Neuronal stem cell (in vitro differentiated cells): Measurements from ENCODE around the gene PTPRE.

Experiments used
- DNase-seq: peaks from one replicate; pipeline ENCODE4 v3.0.0-alpha.2; 2013; ENCODE audit warnings: low spot score
- H2AFZ ChIP-seq: one replicate; pipeline ENCODE4 v1.6.1; 2013; ENCODE audit warnings: mild to moderate bottlenecking, low read length, inconsistent platforms
- H2AK5ac ChIP-seq: 2 replicates; pipeline ENCODE4 v1.6.1; 2013; ENCODE audit warnings: low read depth, mild to moderate bottlenecking, inconsistent platforms, low read length, moderate library complexity, mixed read lengths
- H2BK120ac ChIP-seq: 2 replicates; pipeline ENCODE4 v1.6.1; 2013; ENCODE audit warnings: low read depth, mild to moderate bottlenecking, inconsistent platforms, low read length, moderate library complexity, mixed read lengths
- H2BK12ac ChIP-seq: one replicate; pipeline ENCODE4 v1.6.1; 2013; ENCODE audit warnings: low read length, inconsistent platforms
- H2BK15ac ChIP-seq: 2 replicates; pipeline ENCODE4 v1.6.1; 2013; ENCODE audit warnings: mild to moderate bottlenecking, low read length, inconsistent platforms, mixed read lengths
- H2BK5ac ChIP-seq: one replicate; pipeline ENCODE4 v1.6.1; 2013; ENCODE audit warnings: inconsistent platforms, mild to moderate bottlenecking, low read length, moderate library complexity
- H3K14ac ChIP-seq: one replicate; pipeline ENCODE4 v1.6.1; 2013; ENCODE audit warnings: low read length, inconsistent platforms
- H3K18ac ChIP-seq: 2 replicates; pipeline ENCODE4 v1.6.1; 2013; ENCODE audit warnings: low read length, inconsistent platforms
- H3K23ac ChIP-seq: 2 replicates; pipeline ENCODE4 v1.6.1; 2013; ENCODE audit warnings: low read depth, mild to moderate bottlenecking, mixed read lengths, low read length, inconsistent platforms; ENCODE audit not compliant: poor library complexity
- H3K27ac ChIP-seq: replicated peaks from 3 replicates; pipeline ENCODE4 v1.5.1; 2013; ENCODE audit warnings: low read length, inconsistent platforms
- H3K27me3 ChIP-seq, 3 experiments: 2 replicates each; pipeline ENCODE4 v1.6.1; 2013; ENCODE audit warnings: low read length in 3 of 3, mild to moderate bottlenecking in 2 of 3, inconsistent platforms in 1 of 3, low read depth in 1 of 3, mixed read lengths in 1 of 3, moderate library complexity in 1 of 3; ENCODE audit not compliant: control insufficient read depth in 3 of 3, insufficient read depth in 3 of 3
- H3K36me3 ChIP-seq, 2 donors: replicated peaks in 1 of 2; 2 replicates each; pipeline ENCODE4 v1.6.1; 2013; ENCODE audit warnings: low read length in 2 of 2; ENCODE audit not compliant: control insufficient read depth in 2 of 2, insufficient read depth in 2 of 2
- H3K4ac ChIP-seq: 2 replicates; pipeline ENCODE4 v1.6.1; 2013; ENCODE audit warnings: inconsistent platforms, mild to moderate bottlenecking, low read length, moderate library complexity
- H3K4me1 ChIP-seq, 2 donors: 1 replicate in 1 of 2; 2 replicates in 1 of 2; pipeline ENCODE4 v1.6.1; 2013; ENCODE audit warnings: low read length in 2 of 2, low read depth in 1 of 2; ENCODE audit not compliant: control insufficient read depth in 2 of 2, insufficient read depth in 1 of 2
- H3K4me2 ChIP-seq: one replicate; pipeline ENCODE4 v1.6.1; 2013; ENCODE audit warnings: mild to moderate bottlenecking, low read length, inconsistent platforms; ENCODE audit not compliant: insufficient read depth, poor library complexity, severe bottlenecking
- H3K4me3 ChIP-seq, 2 donors: 2 replicates each; pipeline ENCODE4 v1.5.1; 2013; ENCODE audit warnings: low read length in 2 of 2, mild to moderate bottlenecking in 2 of 2, inconsistent platforms in 1 of 2, moderate library complexity in 1 of 2
- H3K79me1 ChIP-seq: one replicate; pipeline ENCODE4 v1.6.1; 2013; ENCODE audit warnings: low read depth, mild to moderate bottlenecking, inconsistent platforms, low read length, moderate library complexity
- H3K9ac ChIP-seq: one replicate; pipeline ENCODE4 v1.6.1; 2013; ENCODE audit warnings: mild to moderate bottlenecking, low read depth, low read length, inconsistent platforms; ENCODE audit not compliant: poor library complexity
- H3K9me3 ChIP-seq, 2 donors: replicated peaks in 1 of 2; 2 replicates each; pipeline versions ENCODE3 to v1.6.1; 2013; ENCODE audit warnings: low read length in 2 of 2, mild to moderate bottlenecking in 2 of 2, inconsistent platforms in 1 of 2, low read depth in 1 of 2, mixed read lengths in 1 of 2, moderate library complexity in 1 of 2; ENCODE audit not compliant: control insufficient read depth in 2 of 2, insufficient read depth in 1 of 2
- H4K8ac ChIP-seq: one replicate; pipeline ENCODE4 v1.6.1; 2013; ENCODE audit warnings: low read depth, mild to moderate bottlenecking, inconsistent platforms, low read length, moderate library complexity
- H4K91ac ChIP-seq: one replicate; pipeline ENCODE4 v1.6.1; 2013; ENCODE audit warnings: low read length, low read depth, mild to moderate bottlenecking, inconsistent platforms; ENCODE audit not compliant: poor library complexity
- WGBS, 2 donors: extraction: QIAGEN DNeasy Blood & Tissue Kit; methylation state at CpG; one replicate each; pipeline ENCODE4 v1.1.7; 2013; ENCODE audit warnings: missing lambda C conversion rate in 2 of 2, mixed read lengths in 1 of 2; ENCODE audit not compliant: insufficient read length in 2 of 2, insufficient replicate concordance in 1 of 2; ENCODE audit errors: extremely low coverage in 2 of 2; 5-methylcytosine and 5-hydroxymethylcytosine counted together

PTPRE gene

DNA sequence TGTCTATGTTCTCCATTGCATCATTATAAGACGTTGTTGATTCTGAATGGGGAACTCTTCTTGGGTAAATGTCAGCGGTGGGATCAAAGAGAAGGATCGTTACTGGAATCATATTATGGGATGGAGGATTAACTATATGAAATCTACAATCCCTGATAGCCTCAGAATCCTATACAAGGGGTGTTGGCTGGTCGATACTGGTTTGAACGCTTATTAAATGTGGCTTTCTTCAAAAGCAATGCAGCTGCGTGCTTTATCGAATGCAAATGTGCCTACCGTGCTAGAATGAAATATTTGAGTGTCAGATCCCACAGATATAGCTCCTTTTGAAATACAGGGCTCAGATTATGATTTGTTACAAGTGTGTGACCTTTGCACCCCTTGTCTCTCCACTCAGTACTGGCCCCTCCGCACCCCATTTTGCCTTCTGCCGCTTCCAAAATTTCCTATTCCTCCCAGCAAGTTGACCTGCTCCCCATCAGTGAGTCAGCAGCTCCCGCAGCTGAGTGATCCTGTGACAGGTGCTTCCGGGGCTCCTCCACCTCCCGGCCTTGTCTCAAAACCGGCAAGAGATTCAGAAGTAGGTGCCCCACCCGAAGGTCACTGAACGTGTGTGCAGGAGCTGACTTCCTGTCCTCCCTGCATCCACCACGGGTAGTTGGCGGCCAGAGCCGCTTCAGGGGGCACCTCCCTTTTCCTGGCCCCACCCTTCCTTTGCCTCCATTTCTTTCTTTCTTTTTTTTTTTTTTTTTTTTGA, 76.6 kb downstream of the PTPRE start:
- H3K4ac ChIP-seq: no peak overlapping the region
- DNase-seq: no peak

DNA sequence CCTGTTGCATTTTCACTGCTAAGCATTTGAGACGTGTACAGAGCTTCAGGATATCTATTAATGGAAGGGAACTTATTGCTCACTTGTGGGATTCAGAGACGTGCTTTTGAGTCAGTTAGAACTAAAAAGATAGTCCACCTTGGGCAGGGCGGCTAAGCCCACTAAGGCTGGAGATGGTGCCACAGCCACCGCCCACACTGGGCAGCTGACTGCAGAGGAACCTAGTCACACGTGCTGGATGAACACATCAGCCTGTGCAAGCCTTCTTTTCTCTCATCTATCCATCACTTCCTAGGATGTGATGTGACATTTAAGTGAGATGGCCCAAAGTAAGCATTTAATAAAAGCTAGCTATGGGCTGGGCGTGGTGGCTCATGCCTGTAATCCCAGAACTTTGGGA, 78.0 kb downstream of the PTPRE start:
- DNase-seq: no peak
- Histone ChIP-seq H3K18ac (no peak overlapping the region), H3K27me3 (no peaks in the 10 kb centered on the region), H2BK15ac (no peak overlapping the region), H3K4me3 (no peak overlapping the region), H2AFZ (no peak overlapping the region), H3K9me3 (no peaks in the 10 kb centered on the region), H4K8ac (no peak overlapping the region), H2BK120ac (no peak overlapping the region), H3K27ac (no peak overlapping the region), H2BK12ac (no peak overlapping the region), H2BK5ac (no peak overlapping the region), H3K4me2 (no peak overlapping the region), H4K91ac (no peak overlapping the region), H3K9ac (no peak overlapping the region), H3K4ac (no peak overlapping the region), H3K14ac (no peak overlapping the region), H2AK5ac (no peak overlapping the region), H3K79me1 (no peaks in the 10 kb centered on the region), H3K4me1 (no peaks in the 10 kb centered on the region), H3K36me3 (no peaks in the 10 kb centered on the region), H3K23ac (no peak overlapping the region)
- WGBS, 2 donors: no CpG with 5 or more reads among the region's 6 CpGs

More for the DNA sequence above, 76.6 kb downstream of the PTPRE start:
- H3K36me3 ChIP-seq: no peaks in the 10 kb centered on the region
- H3K4me1 ChIP-seq: no peaks in the 10 kb centered on the region
- no peak overlapping the region for H2BK12ac ChIP-seq
- H3K9ac ChIP-seq: no peak overlapping the region
- no peak overlapping the region for H2BK5ac ChIP-seq
- no peaks in the 10 kb centered on the region for H3K9me3 ChIP-seq
- no peak overlapping the region for H3K18ac ChIP-seq
- no peak overlapping the region for H3K23ac ChIP-seq
- H3K79me1 ChIP-seq: no peaks in the 10 kb centered on the region
- H2BK15ac ChIP-seq: no peak overlapping the region
- H2AK5ac ChIP-seq: no peak overlapping the region
- no peak overlapping the region for H3K27ac ChIP-seq
- H4K8ac ChIP-seq: no peak overlapping the region
- no peak overlapping the region for H4K91ac ChIP-seq
- H2AFZ ChIP-seq: no peak overlapping the region
- no peak overlapping the region for H3K4me3 ChIP-seq
- H3K4me2 ChIP-seq: no peak overlapping the region
- no peak overlapping the region for H3K14ac ChIP-seq
- H3K27me3 ChIP-seq: no peaks in the 10 kb centered on the region
- H2BK120ac ChIP-seq: no peak overlapping the region
- no CpG with 5 or more reads among the region's 19 CpGs for WGBS, 2 donors

DNA sequence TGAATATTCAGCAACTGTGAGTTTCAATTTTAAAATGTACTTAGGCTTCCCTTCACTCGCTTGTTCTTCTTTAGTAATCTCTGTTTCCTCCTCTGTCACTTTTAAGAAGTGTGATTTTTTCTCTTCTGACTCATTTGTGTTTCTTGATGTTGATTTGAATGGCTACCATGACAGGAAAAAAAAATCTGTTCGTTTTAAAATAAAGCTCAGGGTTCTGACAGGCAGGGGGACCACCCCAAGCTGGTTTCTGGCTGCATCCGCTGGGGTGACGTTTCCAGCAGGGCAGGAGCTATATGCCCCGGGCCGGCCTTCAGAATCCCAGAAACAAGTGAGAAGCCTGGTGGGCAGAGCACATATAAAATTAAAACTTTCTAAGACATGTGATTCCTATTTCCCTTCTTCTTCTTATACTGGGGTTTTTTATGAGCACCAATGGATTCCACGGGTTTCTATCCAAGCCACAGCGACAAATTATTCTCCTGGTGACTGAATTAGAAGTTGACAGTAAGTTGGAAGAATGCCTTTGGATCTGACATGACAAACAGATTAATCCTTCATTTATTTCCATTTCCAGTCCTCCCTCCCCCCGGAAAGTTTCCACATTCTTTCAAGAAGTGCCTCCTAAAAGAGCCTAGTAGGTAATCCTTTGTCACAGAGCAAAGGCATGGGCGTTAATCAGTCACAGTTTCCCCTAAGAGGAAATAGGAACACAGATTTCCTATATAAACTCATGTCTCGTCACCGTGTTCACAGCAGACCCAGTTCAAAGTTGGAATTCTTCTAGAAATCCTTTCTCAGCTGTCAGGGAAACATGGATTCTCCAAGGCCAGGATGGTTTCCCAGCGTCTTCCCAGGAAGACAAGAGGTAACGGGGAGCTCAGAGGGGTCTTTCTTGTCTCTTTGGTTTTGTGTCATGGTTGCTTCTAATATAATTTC, 79.9 kb downstream of the PTPRE start:
- Histone ChIP-seq H3K4ac (no peak overlapping the region), H3K4me3 (no peak overlapping the region), H2BK12ac (no peak overlapping the region), H3K4me1 (no peaks in the 10 kb centered on the region), H2BK15ac (no peak overlapping the region), H2BK120ac (no peak overlapping the region), H2AK5ac (no peak overlapping the region), H3K79me1 (no peaks in the 10 kb centered on the region), H3K23ac (no peak overlapping the region), H4K91ac (no peak overlapping the region), H3K4me2 (no peak overlapping the region), H2BK5ac (no peak overlapping the region), H3K18ac (no peak overlapping the region), H3K27me3 (no peaks in the 10 kb centered on the region), H3K9ac (no peak overlapping the region), H3K14ac (no peak overlapping the region), H3K36me3 (no peaks in the 10 kb centered on the region), H2AFZ (no peak overlapping the region), H3K27ac (no peak overlapping the region), H3K9me3 (no peaks in the 10 kb centered on the region), H4K8ac (no peak overlapping the region)
- DNase-seq: no peak
- no CpG with 5 or more reads among the region's 14 CpGs for WGBS, 2 donors
